ENCODE measurements around the gene SPOCK2.

The SPOCK2 gene

DNA sequence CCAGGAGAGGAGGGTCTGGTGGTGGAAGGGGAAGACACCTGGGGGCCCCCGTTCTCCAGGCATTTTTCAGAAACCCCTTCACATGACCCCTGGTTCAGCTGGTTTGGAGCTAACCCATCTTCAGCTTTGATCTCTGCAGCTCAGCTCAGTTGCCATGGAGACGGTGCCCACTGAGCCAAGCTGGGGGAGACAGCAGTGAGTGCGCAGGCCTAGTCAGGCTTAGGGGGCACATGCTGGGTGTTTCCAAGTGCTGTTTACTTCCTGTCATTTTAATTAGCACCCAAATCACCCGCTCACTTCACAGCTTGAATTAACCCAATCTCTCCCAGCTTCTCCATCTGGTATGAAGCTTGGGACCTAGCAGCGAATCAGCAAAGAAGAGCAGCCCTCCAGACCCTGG is 9.0 kb downstream of the SPOCK2 start:
- Histone ChIP-seq H3K9me3 (ENCODE audit: severe bottlenecking) (no peaks in the 10 kb centered on the region), H3K36me3 (no peaks in the 10 kb centered on the region), H3K27ac (no peak overlapping the region), H3K27me3 (ENCODE audit: insufficient read depth, low read depth, severe bottlenecking) (no peaks in the 10 kb centered on the region), H3K4me3 (ENCODE audit: low read depth, low read length) (no peak overlapping the region)
- DNase-seq: no peak
- no peak for TF ChIP-seq CTCF (IDR thresholded peaks at IDR 0.05; ENCODE audit: low read depth, low read length)

GRCh38 chr10:72077275-72077990 is 10.9 kb downstream of the SPOCK2 start:
- Histone ChIP-seq H3K9me3 (ENCODE audit: severe bottlenecking) (no peaks in the 10 kb centered on the region), H3K4me3 (ENCODE audit: low read depth, low read length) (no peak overlapping the region), H3K36me3 (no peaks in the 10 kb centered on the region), H3K27ac (no peak overlapping the region), H3K27me3 (ENCODE audit: insufficient read depth, low read depth, severe bottlenecking) (no peaks in the 10 kb centered on the region)
- no peak for DNase-seq
- TF ChIP-seq CTCF (IDR thresholded peaks at IDR 0.05; ENCODE audit: low read depth, low read length): no peak

DNA sequence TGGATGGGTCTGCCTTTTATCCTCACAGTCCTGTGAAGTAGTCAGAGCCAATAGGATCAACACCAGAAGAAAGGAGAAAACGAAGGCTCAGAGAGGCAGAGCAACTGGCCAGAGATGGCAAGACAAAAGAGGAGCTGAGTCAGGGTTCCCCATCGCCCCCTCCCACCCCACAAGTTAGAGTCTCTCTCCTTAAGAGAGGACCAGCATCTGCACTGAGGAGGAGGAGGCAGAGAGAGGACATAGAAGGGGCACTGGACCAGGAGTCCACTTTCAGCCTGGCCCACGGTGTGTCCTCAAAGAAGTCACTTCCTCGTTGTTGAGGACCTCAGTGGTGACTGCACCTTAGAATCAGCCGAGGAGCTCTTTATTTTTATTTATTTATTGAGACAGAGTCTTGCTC is 11.6 kb downstream of the SPOCK2 start:
- DNase-seq: no peak
- H3K27ac ChIP-seq: no peak overlapping the region
- H3K9me3 ChIP-seq (ENCODE audit: severe bottlenecking): peaks cover 2% of the 10 kb centered on the region
- H3K4me3 ChIP-seq (ENCODE audit: low read depth, low read length): no peak overlapping the region
- TF ChIP-seq CTCF (IDR thresholded peaks at IDR 0.05; ENCODE audit: low read depth, low read length): no peak
- H3K36me3 ChIP-seq: no peaks in the 10 kb centered on the region
- H3K27me3 ChIP-seq (ENCODE audit: insufficient read depth, low read depth, severe bottlenecking): no peaks in the 10 kb centered on the region

GRCh38 chr10:72075376-72076115 is 12.8 kb downstream of the SPOCK2 start:
- Histone ChIP-seq H3K27ac (no peak overlapping the region), H3K9me3 (ENCODE audit: severe bottlenecking) (peaks cover 4% of the 10 kb centered on the region), H3K4me3 (ENCODE audit: low read depth, low read length) (no peak overlapping the region), H3K36me3 (no peaks in the 10 kb centered on the region), H3K27me3 (ENCODE audit: insufficient read depth, low read depth, severe bottlenecking) (no peaks in the 10 kb centered on the region)
- no peak for TF ChIP-seq CTCF (IDR thresholded peaks at IDR 0.05; ENCODE audit: low read depth, low read length)
- no peak for DNase-seq

GRCh38 chr10:72074574-72075375 is 13.6 kb downstream of the SPOCK2 start:
- no peak overlapping the region for H3K27ac ChIP-seq
- H3K36me3 ChIP-seq: no peaks in the 10 kb centered on the region
- no peaks in the 10 kb centered on the region for H3K27me3 ChIP-seq (ENCODE audit: insufficient read depth, low read depth, severe bottlenecking)
- no peak for TF ChIP-seq CTCF (IDR thresholded peaks at IDR 0.05; ENCODE audit: low read depth, low read length)
- no peak overlapping the region for H3K4me3 ChIP-seq (ENCODE audit: low read depth, low read length)
- peaks cover 4% of the 10 kb centered on the region for H3K9me3 ChIP-seq (ENCODE audit: severe bottlenecking)
- no peak for DNase-seq

Measured in WERI-Rb-1 (cell line).